Measurements from ENCODE around the gene ETNK2. TPM values are rescaled to one million over a fixed set of nuclear protein-coding genes. Genes with fewer than 3 reads are reported as not detected.

ETNK2 gene
- polyA plus RNA-seq, 1 experiment: 25.6 TPM

Other genes starting within 250 kb of the ETNK2 start
- gene SOX13, start 78.9 kb downstream of the ETNK2 start, polyA plus RNA-seq (2011; rRNA removed): 1.8 and 2.0 TPM in 2 replicates
- gene REN, start 14.3 kb upstream of the ETNK2 start, polyA plus RNA-seq (2011; rRNA removed): 0.72 and 0.94 TPM in 2 replicates
- gene KISS1, start 44.4 kb upstream of the ETNK2 start, polyA plus RNA-seq (2011; rRNA removed): 3.4 and 7.0 TPM in 2 replicates
- not detected in 2 replicates for gene GOLT1A, start 61.9 kb upstream of the ETNK2 start, polyA plus RNA-seq (2011; rRNA removed)
- gene PLEKHA6, start 207.9 kb upstream of the ETNK2 start, polyA plus RNA-seq (2011; rRNA removed): 6.8 and 7.7 TPM in 2 replicates

All from AG04450 (cell line).